NCI-H1694 treated with DMSO at 0.1 percent for 48 hours (cell line): ENCODE results near the gene PELI2.

ENCODE experiments used
- DNase-seq: peaks from one replicate; lab custom pipeline; 2025; lab: John Stamatoyannopoulos, UW

The PELI2 gene

DNA sequence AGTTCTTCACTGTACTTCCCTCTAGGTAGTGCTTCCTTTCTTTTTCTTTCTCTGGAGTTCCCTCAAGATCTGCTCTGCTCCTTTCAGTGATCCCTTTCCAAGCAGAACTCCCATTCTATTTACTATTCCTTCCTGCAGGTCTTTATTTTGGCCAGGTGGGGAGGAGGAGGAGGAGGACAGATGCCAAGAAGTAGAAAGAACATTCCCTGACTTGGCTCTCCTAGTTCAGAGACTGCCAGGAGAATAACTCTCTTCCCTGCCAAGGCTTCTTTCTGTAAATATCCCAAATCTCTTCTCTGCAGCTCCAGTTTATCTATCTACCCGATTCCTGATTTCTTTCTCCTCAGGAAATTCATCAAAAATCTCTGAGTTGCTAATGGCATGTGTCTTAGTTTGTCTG, 231.7 kb downstream of the PELI2 start:
- DNase-seq, result no peak
